ENCODE data around the gene FGD5. TPM values are rescaled to one million over a fixed set of nuclear protein-coding genes. Genes with fewer than 3 reads are reported as not detected.

The FGD5 gene
- total RNA-seq, 6 experiments from 2014 or later, result not detected

GRCh38 chr3:14772533-14773138 is 46.1 kb upstream of the FGD5 start:
- Mint-ChIP-seq H3K36me3 (ENCODE audit: low read depth) (no peaks in the 10 kb centered on the region), H3K4me1 (ENCODE audit: low read depth) (no peaks in the 10 kb centered on the region), H3K27me3 (ENCODE audit: insufficient read depth) (peaks cover 49% of the 10 kb centered on the region), H3K4me3 (no peak overlapping the region), H3K27ac (no peak overlapping the region), H3K9me3 (no peaks in the 10 kb centered on the region)
- no peak for DNase-seq
- TF ChIP-seq CTCF (IDR thresholded peaks at IDR 0.05), result no peak

GRCh38 chr3:14773281-14773680 is 45.5 kb upstream of the FGD5 start:
- Mint-ChIP-seq H3K27me3 (ENCODE audit: insufficient read depth) (peaks cover 43% of the 10 kb centered on the region), H3K4me1 (ENCODE audit: low read depth) (no peaks in the 10 kb centered on the region), H3K36me3 (ENCODE audit: low read depth) (no peaks in the 10 kb centered on the region), H3K4me3 (no peak overlapping the region), H3K9me3 (peaks cover 1% of the 10 kb centered on the region; the same call in 1 of the 2 replicates), H3K27ac (no peak overlapping the region)
- no peak for TF ChIP-seq CTCF (IDR thresholded peaks at IDR 0.05)
- no peak for DNase-seq

- Mint-ChIP-seq H3K9me3 (peaks cover 5% of the 10 kb centered on the region; the same call in 1 of the 2 replicates), H3K4me3 (no peak overlapping the region), H3K36me3 (ENCODE audit: low read depth) (no peaks in the 10 kb centered on the region), H3K4me1 (ENCODE audit: low read depth) (no peaks in the 10 kb centered on the region), H3K27me3 (ENCODE audit: insufficient read depth) (peaks cover 39% of the 10 kb centered on the region), H3K27ac (no peak overlapping the region)
- no peak for TF ChIP-seq CTCF (IDR thresholded peaks at IDR 0.05)
- DNase-seq, result no peak
These were observed 45.1 kb upstream of the FGD5 start for GRCh38 chr3:14773691-14774128.

- DNase-seq, result no peak
- Mint-ChIP-seq H3K27me3 (ENCODE audit: insufficient read depth) (peaks cover 32% of the 10 kb centered on the region), H3K4me1 (ENCODE audit: low read depth) (no peaks in the 10 kb centered on the region), H3K9me3 (peaks cover 12% of the 10 kb centered on the region; the same call in 1 of the 2 replicates), H3K27ac (no peak overlapping the region), H3K36me3 (ENCODE audit: low read depth) (no peaks in the 10 kb centered on the region), H3K4me3 (no peak overlapping the region)
- TF ChIP-seq CTCF (IDR thresholded peaks at IDR 0.05), result no peak
These were observed 44.3 kb upstream of the FGD5 start for GRCh38 chr3:14774431-14774830.

- Mint-ChIP-seq H3K36me3 (ENCODE audit: low read depth) (no peaks in the 10 kb centered on the region), H3K4me1 (ENCODE audit: low read depth) (no peaks in the 10 kb centered on the region), H3K27ac (no peak overlapping the region), H3K4me3 (no peak overlapping the region), H3K27me3 (ENCODE audit: insufficient read depth) (peaks cover 28% of the 10 kb centered on the region), H3K9me3 (peaks cover 12% of the 10 kb centered on the region; the same call in 1 of the 2 replicates)
- no peak for TF ChIP-seq CTCF (IDR thresholded peaks at IDR 0.05)
- no peak for DNase-seq
These were observed 43.8 kb upstream of the FGD5 start for GRCh38 chr3:14775011-14775410.

Data from HFFc6 (cell line).